CMK (cell line): ENCODE measurements around the gene GRK5.

Source experiments
- DNase-seq: peaks from one replicate; pipeline ENCODE4 v3.0.0-alpha.2; 2010; ENCODE audit warnings: low read depth

GRK5 gene

GRCh38 chr10:119316729-119317097 lies 109.3 kb downstream of the GRK5 start:
- DNase-seq: no peak

GRCh38 chr10:119318411-119319160 lies 111.2 kb downstream of the GRK5 start:
- no peak for DNase-seq

- DNase-seq: no peak
Observed at GRCh38 chr10:119319161-119319919, 112.0 kb downstream of the GRK5 start.

- no peak for DNase-seq
Observed at GRCh38 chr10:119319920-119320258, 112.5 kb downstream of the GRK5 start.

- DNase-seq: no peak
Observed at GRCh38 chr10:119320981-119321380, 113.6 kb downstream of the GRK5 start.

GRCh38 chr10:119323085-119324016 lies 116.0 kb downstream of the GRK5 start:
- DNase-seq: no peak

GRCh38 chr10:119325131-119325530 lies 117.8 kb downstream of the GRK5 start:
- DNase-seq: no peak

- DNase-seq: no peak
Observed at GRCh38 chr10:119326167-119326566, 118.8 kb downstream of the GRK5 start.

- no peak for DNase-seq
Observed at GRCh38 chr10:119327096-119327745, 119.8 kb downstream of the GRK5 start.

GRCh38 chr10:119328223-119328622 lies 120.9 kb downstream of the GRK5 start:
- no peak for DNase-seq

GRCh38 chr10:119330342-119330741 lies 123.0 kb downstream of the GRK5 start:
- no peak for DNase-seq

- no peak for DNase-seq
Observed at GRCh38 chr10:119331061-119331460, 123.7 kb downstream of the GRK5 start.

- no peak for DNase-seq
Observed at GRCh38 chr10:119333146-119333792, 125.9 kb downstream of the GRK5 start.

- no peak for DNase-seq
Observed at GRCh38 chr10:119335671-119336353, 128.4 kb downstream of the GRK5 start.

- DNase-seq: no peak
Observed at GRCh38 chr10:119336599-119336998, 129.2 kb downstream of the GRK5 start.

GRCh38 chr10:119337223-119337622 lies 129.9 kb downstream of the GRK5 start:
- no peak for DNase-seq

- DNase-seq: no peak
Observed at GRCh38 chr10:119337796-119338432, 130.5 kb downstream of the GRK5 start.

GRCh38 chr10:119339109-119339508 lies 131.7 kb downstream of the GRK5 start:
- no peak for DNase-seq

- DNase-seq: no peak
Observed at GRCh38 chr10:119340893-119341458, 133.6 kb downstream of the GRK5 start.
